Fibroblast of the conjunctiva (primary cell): ENCODE results near the gene TAB2.

ENCODE experiments used
- DNase-seq: peaks from one replicate; pipeline ENCODE4 v3.0.0-alpha.2; 2010; ENCODE audit warnings: low read depth

Gene TAB2

DNA sequence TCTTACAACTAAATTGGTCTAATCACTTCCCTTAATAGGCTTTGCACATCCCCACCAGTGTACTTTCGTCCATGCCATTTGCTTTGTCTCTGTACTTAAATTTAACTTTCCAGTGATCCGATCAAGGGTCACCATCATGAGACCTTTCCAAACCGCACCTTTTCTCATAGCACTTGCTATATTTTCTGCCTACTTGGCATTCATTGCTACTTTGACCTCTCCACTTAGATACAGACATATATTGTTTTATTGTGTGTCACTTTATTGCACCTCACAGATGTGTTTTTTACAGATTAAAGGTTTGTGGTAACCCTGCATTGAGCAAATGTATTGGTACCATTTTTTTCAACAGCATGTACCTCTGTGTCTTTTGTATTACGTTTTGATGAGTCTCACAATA, 97.3 kb downstream of the TAB2 start:
- DNase-seq: no peak

- no peak for DNase-seq
Observed at GRCh38 chr6:149419696-149420404, 102.3 kb downstream of the TAB2 start.

DNA sequence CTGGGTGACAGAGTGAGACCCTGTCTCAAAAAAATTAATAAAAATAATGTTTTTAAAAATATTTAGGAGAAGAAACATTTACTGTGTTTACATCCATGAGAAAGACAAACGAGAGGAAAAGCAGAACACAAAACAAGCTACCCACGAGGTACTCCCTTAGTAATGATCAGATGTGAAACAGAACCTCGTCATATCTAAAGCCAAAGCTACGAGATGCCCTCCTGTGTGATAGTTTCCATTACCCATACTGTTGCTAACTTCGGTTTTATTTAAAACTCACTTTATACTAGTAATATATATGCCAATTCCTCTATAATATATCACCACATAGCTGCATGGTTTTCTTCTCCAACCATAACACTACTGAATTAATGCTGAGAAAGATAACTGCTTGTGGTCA, 103.6 kb downstream of the TAB2 start:
- DNase-seq: no peak

DNA sequence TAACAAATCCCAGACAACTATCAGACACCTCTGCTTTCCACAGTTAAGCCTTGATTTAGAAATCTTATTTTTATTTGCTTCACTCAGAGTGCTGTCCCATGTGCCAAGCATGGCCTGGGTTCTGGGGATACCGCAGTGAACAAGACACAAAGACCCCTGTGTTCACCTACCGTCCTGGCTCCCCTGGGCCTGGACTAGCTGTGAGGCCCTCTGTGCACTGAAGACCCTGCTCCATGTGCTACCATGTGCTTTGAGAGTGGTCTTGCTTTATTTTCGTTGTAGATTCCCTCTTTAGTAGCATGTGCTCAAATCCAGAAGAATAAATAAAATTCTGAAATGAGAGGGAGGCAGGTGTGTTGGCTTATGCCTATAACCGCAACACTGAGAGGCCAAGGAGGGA, 105.1 kb downstream of the TAB2 start:
- no peak for DNase-seq

DNA sequence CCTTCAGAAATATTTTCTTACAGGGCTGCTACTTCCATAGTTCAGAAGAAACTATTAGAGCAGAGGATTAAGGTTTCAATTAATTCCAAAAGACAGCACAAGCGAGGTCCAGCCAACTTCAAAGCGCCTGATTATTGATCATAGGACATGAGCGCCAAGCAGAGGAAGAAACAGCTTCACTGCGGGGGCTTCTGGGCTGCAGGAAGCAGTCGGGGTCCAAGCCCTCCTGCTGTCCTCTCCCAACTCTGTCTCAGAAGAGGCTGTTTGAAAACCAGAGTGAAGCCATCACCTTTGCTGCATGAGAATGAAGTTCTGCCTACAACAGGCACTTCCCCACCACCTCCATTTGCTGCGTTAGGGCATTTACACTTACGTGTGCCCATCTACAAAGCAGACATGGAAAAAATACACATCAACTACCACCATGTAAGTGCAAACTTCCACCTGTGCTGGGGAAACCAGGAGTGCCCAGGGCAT, 106.5 kb downstream of the TAB2 start:
- no peak for DNase-seq

DNA sequence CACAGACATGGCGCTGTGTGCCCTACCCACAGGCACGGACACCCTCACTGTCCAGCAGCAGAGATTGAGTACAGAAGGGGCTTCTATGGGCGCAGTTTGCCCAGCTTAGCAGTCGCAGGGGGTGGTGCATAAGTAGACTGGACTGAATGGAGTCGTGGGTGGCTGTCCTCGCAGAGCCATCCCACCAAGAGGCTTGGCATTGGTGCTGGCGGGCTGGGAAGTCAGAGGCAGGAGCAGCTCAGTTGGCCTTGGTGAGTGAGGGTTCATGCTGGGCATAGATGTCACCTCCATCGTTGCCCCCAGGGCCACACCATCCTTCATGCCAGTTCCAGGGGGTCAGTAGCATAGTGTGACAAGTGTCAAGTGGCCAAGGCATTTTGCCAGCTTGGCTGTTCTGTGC, 107.7 kb downstream of the TAB2 start:
- DNase-seq: no peak

- no peak for DNase-seq
Observed at GRCh38 chr6:149425754-149426153, 108.2 kb downstream of the TAB2 start.

GRCh38 chr6:149428606-149429005, 111.1 kb downstream of the TAB2 start:
- no peak for DNase-seq

DNA sequence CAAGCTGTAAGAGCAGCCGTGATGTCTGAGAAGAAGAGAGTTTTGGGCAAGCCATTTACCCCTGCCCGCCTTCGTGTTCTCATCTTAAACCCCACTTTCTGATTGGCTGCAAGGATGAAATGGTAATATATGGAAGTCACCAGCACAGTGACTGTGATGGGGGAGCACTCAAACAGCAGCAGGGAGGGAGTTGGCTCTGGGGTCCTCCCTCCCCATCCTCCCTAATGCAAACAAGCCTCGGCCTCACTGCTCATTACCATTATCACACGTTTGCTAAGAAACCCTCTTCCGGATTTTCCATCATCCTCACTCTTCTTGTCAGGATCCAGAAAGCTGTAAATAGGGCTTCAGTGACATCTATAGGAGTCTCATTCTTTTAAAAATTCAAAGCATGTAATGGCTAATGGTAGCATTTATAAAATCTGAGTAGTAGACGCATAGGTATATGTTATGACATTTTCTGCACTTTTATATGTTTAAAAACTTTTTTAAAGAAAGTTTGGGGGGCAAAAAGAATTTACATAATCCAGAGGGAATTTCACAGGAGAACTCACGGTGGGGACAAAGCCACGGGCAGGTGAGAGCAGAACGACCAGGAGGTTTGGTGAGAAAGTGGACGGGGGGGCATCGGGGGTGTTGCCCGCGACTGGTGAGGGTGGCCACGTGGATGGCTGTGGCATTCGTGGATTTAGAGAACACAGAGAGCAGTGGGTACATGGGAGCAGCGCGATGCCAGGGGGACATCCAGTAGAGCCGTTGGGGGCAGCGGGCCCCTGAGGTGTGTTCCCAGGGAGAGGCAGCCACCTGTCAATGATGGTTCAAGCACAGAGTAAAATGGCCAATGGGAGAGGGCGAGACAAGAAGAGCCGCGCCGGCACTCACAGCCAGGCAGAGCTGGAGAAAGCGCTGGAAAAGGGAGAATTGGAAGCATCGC, 112.2 kb downstream of the TAB2 start:
- no peak for DNase-seq

DNA sequence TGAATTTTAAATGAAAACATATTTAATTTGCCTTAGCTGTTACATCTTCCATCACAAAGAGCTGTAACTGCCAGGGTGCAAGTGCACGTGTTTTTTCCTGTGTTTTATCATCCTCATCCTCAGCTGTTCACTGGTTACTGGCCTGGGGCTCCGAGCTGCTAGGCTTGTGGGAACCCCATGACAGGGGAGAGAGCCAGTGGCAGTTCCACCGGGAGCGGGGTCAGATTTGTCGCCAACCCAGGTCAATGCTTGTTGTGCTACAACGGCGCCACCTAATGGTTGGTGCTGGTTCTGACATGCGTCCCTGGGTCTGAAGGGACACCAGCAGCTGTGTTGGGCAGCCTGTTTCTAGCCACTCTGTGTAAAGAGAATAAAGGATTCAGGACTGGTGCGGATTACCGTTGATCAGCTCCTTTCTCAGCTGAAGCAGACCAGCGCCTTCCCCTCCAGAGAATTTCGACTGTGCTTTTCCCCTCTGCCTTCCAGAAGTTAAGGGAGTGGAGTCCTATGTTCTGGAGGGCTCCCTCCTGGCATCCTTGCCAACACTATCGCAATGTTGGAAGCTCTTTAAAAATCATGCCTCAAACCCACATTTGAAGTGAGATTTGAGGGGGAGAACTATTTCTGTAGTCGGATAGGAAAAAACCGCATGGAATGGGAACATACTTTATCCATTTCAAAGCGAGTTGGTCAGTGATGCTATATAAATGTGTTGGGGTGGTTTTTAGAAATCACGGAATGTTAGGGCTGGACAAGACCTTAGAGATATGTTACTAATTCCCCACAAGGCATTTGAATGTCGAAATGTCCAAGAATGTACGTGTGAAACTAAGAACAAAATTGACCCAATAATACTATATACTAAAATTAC, 114.6 kb downstream of the TAB2 start:
- peak; percentile 73 for DNase-seq

DNA sequence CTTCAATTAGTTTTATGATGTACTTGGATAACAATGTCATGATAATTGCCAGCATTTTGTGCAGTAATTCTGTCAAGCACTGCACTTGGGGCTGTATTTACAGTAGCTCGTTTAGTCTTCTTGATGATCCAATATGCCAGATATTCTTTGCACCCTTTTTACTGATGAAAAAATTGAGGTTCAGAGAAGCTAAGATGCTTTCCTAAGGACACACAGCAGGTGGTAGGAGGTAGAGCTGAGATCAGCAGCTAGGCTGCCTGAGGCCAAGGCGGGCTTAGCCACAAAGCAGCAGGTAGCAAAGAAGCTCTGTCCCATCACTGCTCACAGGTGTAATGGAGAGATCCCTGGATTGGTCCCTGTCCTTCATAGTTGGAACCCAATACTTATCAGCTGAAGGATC, 115.9 kb downstream of the TAB2 start:
- no peak for DNase-seq

DNA sequence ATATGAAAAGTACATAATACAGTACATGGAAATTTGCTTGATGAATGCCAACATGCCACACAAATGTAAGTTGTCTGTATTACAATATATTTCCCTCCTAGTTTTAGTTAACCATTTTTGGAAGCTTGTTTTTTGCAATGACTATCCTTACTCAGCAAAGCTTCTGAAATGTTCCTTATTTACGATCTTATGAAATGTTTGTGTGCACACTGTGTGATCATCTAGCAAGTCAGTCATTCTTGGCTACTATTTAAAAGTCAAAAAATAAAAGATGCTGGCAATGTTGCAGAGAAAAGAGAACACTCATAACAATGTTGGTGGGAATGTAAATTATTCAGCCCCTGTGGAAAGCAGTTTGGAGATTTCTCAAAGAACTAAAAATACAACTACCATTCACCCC, 116.4 kb downstream of the TAB2 start:
- no peak for DNase-seq

DNA sequence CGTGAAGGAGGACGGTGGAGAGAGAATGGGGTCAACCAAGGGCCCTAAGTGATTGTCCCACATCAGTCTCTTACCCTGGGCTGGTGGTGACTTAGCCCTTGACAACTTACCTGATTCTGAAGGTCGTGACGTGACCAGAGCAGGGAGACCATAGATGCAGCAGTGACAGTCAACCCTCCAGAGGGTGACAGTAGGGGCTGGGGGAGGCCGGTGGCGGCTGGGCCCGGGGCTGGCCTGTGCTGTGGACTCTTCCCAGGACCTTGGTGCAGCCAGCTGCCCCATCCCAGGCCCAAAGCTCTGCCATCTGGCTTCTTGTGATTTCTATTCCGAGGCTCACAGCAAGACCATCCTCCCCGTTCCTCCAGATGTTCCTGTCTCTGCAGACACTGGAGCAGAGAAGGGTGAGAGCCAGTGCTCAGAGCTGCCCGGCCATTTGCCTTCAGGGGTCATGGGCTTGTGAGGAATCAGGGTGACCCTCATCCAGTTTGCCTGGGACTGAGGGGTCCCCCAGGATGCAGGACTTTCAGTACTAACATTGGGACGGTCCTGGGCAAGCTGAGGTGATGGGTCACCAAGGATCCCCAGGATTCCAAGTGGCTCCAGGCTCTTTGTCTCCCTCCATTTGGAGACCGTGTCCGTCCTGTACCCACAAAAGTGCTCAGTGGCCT, 118.5 kb downstream of the TAB2 start:
- DNase-seq: no peak

- no peak for DNase-seq
Observed at GRCh38 chr6:149436647-149437046, 119.1 kb downstream of the TAB2 start.

DNA sequence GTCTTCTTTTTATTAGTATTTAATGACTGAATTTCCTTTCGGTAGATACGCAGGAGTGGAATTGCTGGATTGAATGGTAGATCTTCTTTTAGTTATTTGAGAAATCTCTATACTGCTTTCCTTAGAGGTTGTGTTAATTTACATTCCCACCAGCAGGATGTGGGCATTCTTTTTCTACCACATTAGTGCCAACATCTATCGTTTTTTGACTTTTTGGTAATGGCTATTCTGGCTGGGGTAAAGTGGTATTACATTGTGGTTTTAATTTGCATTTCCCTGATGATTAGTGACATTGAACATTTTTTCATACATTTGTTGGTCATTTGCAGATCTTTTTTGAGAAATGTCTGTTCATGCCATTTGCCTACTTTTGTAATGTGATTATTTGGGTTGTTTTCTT, 119.7 kb downstream of the TAB2 start:
- no peak for DNase-seq

- DNase-seq: no peak
Observed at GRCh38 chr6:149438855-149439254, 121.3 kb downstream of the TAB2 start.

DNA sequence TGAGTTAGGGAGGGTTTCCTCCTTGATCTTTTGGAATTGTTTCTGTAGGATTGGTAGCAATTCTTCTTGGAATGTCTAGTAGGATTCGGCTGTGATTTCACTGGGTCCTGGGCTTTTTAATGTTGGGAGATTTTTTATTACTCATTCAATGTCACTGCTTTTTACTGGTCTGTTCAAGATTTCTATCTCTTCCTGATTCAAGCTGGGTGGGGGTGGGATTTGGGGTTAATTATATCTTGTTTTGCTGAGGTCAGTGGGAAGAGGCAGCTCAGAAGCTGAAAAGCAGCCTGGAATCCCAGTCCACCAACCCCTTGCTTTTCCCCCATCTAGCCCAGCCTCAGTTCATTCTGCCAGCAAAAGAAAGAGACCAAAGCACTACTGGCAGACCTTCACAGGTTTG, 122.1 kb downstream of the TAB2 start:
- DNase-seq: no peak

GRCh38 chr6:149440735-149441671, 123.5 kb downstream of the TAB2 start:
- no peak for DNase-seq

DNA sequence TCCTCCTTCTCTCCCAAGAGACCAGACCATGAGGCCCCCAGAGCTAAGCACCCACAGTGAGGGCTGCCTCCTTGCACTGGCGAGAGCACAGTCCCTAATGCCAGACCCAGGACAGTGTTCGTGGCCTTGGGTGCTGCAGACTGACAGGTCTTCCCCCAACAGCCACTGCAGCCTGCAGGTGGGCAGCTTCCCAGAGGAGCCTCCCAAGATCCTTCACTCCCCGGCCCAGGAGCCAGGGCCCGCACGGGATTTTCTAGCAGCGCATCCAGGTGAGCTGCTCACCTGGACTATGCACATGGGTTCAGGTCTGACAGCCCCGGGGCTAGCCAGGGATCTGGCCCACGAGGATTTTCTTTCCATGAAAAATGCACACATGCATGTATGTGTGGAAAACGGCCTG, 124.2 kb downstream of the TAB2 start:
- DNase-seq: no peak

DNA sequence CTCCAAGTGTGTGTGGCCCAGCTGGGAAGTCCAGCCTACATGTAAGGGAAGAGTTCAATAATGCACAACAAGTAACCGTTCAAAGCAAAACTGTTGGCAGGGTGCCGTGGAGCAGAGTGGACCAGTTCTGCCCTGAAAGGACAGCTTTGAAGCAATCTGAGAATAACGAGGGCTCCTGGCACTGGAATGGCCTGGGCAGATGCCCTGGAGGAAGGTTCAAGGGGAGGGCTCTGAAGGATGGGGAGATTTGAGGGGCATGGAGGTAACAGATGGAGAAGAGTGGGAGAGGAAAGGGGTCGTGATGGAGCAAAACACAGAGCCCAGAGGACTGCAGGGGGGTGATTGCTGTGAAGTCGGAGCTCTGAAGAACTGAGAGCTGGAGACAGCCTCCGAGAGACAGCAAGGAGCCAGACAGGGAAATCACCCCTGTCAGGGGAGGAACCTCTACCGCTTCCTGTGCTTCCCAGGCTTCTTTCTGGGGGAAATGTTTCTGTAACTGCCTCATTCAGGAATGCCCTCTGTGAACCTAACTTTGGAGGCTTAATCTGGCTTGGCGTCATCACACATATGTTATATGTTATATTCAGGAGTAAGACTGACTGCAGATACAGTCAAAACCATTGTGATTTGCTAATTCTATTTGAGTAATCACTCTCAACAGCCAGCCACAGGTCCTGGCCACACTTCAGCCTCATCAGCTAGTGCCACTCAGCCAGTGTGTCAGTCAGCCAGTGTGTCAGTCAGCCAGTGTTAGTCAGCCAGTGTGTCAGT, 126.1 kb downstream of the TAB2 start:
- DNase-seq: peak; percentile 17
